Measurements from ENCODE around the gene B2M.
"Not testable (repeated sequence)": the region's sequence is repeated elsewhere in the genome, so short reads cannot be mapped to it uniquely, and the experiment has no call there.

The B2M gene

GRCh38 chr15:44697014-44697413 is 14.3 kb upstream of the B2M start:
- no peak for DNase-seq (ENCODE audit: low read depth in 1 of 2, low spot score in 1 of 2)

- no peak for DNase-seq (ENCODE audit: low read depth in 1 of 2, low spot score in 1 of 2)
These were observed 12.7 kb upstream of the B2M start for GRCh38 chr15:44698641-44699040.

- not testable (repeated sequence) for DNase-seq (ENCODE audit: low read depth in 1 of 2, low spot score in 1 of 2)
These were observed 10.6 kb upstream of the B2M start for GRCh38 chr15:44700676-44701075.

GRCh38 chr15:44705986-44706385 is 5.3 kb upstream of the B2M start:
- DNase-seq (ENCODE audit: low read depth in 1 of 2, low spot score in 1 of 2), result no peak

- no peak for DNase-seq (ENCODE audit: low read depth in 1 of 2, low spot score in 1 of 2)
These were observed 4.9 kb upstream of the B2M start for GRCh38 chr15:44706401-44706800.

GRCh38 chr15:44706946-44707636 is 4.2 kb upstream of the B2M start:
- DNase-seq (ENCODE audit: low read depth in 1 of 2, low spot score in 1 of 2), result no peak

GRCh38 chr15:44710236-44711095 is 851 bp upstream of the B2M start:
- DNase-seq (ENCODE audit: low read depth in 1 of 2, low spot score in 1 of 2), result no peak

- peak; percentile 45 to 50 for DNase-seq (ENCODE audit: low read depth in 1 of 2, low spot score in 1 of 2)
These were observed 527 bp downstream of the B2M start for GRCh38 chr15:44711743-44712345.

GRCh38 chr15:44712346-44713005 is 1.2 kb downstream of the B2M start:
- DNase-seq (ENCODE audit: low read depth in 1 of 2, low spot score in 1 of 2), result peak in 1 of 2 donors; percentile 33

- DNase-seq (ENCODE audit: low read depth in 1 of 2, low spot score in 1 of 2), result no peak
These were observed 2.0 kb downstream of the B2M start for GRCh38 chr15:44713006-44713966.

GRCh38 chr15:44715142-44715796 is 4.0 kb downstream of the B2M start:
- DNase-seq (ENCODE audit: low read depth in 1 of 2, low spot score in 1 of 2), result no peak

- no peak for DNase-seq (ENCODE audit: low read depth in 1 of 2, low spot score in 1 of 2)
These were observed 4.5 kb downstream of the B2M start for GRCh38 chr15:44715797-44716334.

GRCh38 chr15:44716983-44717602 is 5.8 kb downstream of the B2M start:
- no peak for DNase-seq (ENCODE audit: low read depth in 1 of 2, low spot score in 1 of 2)

GRCh38 chr15:44718180-44718926 is 7.0 kb downstream of the B2M start:
- DNase-seq (ENCODE audit: low read depth in 1 of 2, low spot score in 1 of 2), result no peak

GRCh38 chr15:44718927-44719292 is 7.6 kb downstream of the B2M start:
- no peak for DNase-seq (ENCODE audit: low read depth in 1 of 2, low spot score in 1 of 2)

- no peak for DNase-seq (ENCODE audit: low read depth in 1 of 2, low spot score in 1 of 2)
These were observed 8.1 kb downstream of the B2M start for GRCh38 chr15:44719293-44719999.

- DNase-seq (ENCODE audit: low read depth in 1 of 2, low spot score in 1 of 2), result not testable (repeated sequence)
These were observed 8.7 kb downstream of the B2M start for GRCh38 chr15:44720000-44720435.

Data from stimulated activated CD4-positive, alpha-beta T cell treated with anti-CD3 and anti-CD28 coated beads, Interleukin-15, amount 100 ng/mL, for 1 hour (primary cell).